HepG2 (cell line): ENCODE results near the gene CSDE1. TPM values are rescaled to one million over a fixed set of nuclear protein-coding genes. Genes with fewer than 3 reads are reported as not detected.

ENCODE experiments used
- BRCA1 ChIP-seq: sonication (generic); formaldehyde crosslinking; IDR thresholded peaks from 2 replicates; pipeline ENCODE4 v1.4.0; 2020; ENCODE audit warnings: missing genetic modification reagents
- ELF1 ChIP-seq: sonication (generic); formaldehyde crosslinking; IDR thresholded peaks from 2 replicates; pipeline ENCODE4 v1.4.0; 2020; ENCODE audit warnings: missing genetic modification reagents
- FOXK2 ChIP-seq: fragments of 450-650 bp; IDR thresholded peaks from 2 replicates; pipeline ENCODE4 v1.6.1; 2016
- FOXM1 ChIP-seq: sonication (generic); formaldehyde crosslinking; IDR thresholded peaks from 2 replicates; pipeline ENCODE4 v1.5.0; 2020; ENCODE audit warnings: missing genetic modification reagents
- GMEB2 ChIP-seq: IDR thresholded peaks from 2 replicates; pipeline ENCODE4 v1.6.1; 2016; ENCODE audit warnings: missing biosample characterization, missing genetic modification reagents, low read depth
- HMGXB3 ChIP-seq: sonication (generic); formaldehyde crosslinking; IDR thresholded peaks from 2 replicates; pipeline ENCODE4 v1.4.0; 2020; ENCODE audit warnings: missing genetic modification reagents, borderline replicate concordance
- MTA3 ChIP-seq: sonication (generic); formaldehyde crosslinking; IDR thresholded peaks from 2 replicates; pipeline ENCODE4 v1.4.0; 2020; ENCODE audit warnings: missing genetic modification reagents
- MXD3 ChIP-seq: IDR thresholded peaks from 2 replicates; pipeline ENCODE4 v1.6.1; 2016; ENCODE audit warnings: mild to moderate bottlenecking, missing biosample characterization, missing genetic modification reagents
- NR2F1 ChIP-seq, 2 experiments: fragments of 450-650 bp in 1 of 2; formaldehyde crosslinking in 1 of 2; IDR thresholded peaks; 2 replicates each; pipeline versions ENCODE4 v1.5.0 to v1.6.1; 2016 to 2020; ENCODE audit warnings: mild to moderate bottlenecking in 1 of 2, missing compliant biosample characterization in 1 of 2, missing genetic modification reagents in 1 of 2, moderate library complexity in 1 of 2
- PHF21A ChIP-seq: sonication (generic); formaldehyde crosslinking; IDR thresholded peaks from 2 replicates; pipeline ENCODE4 v1.5.0; 2020; ENCODE audit warnings: mild to moderate bottlenecking, missing genetic modification reagents
- PPARG ChIP-seq: conservative IDR thresholded peaks from 2 replicates; pipeline ENCODE4 v1.6.1; 2016; ENCODE audit warnings: missing biosample characterization, missing genetic modification reagents
- RBFOX2 ChIP-seq: fragments of 200-400 bp; formaldehyde crosslinking; IDR thresholded peaks from 2 replicates; pipeline ENCODE4 v1.6.1; 2017; ENCODE audit warnings: low read depth, mild to moderate bottlenecking, low read length
- SP2 ChIP-seq: sonication (generic); formaldehyde crosslinking; IDR thresholded peaks from 2 replicates; pipeline ENCODE4 v1.5.1; 2020; ENCODE audit warnings: mild to moderate bottlenecking, missing genetic modification reagents
- SPEN ChIP-seq: sonication (generic); formaldehyde crosslinking; IDR thresholded peaks from 2 replicates; pipeline ENCODE4 v1.5.1; 2020; ENCODE audit warnings: low read depth, mild to moderate bottlenecking, missing genetic modification reagents
- THRA ChIP-seq: sonication (generic); formaldehyde crosslinking; IDR thresholded peaks from 2 replicates; pipeline ENCODE4 v1.4.0; 2020; ENCODE audit warnings: missing genetic modification reagents, borderline replicate concordance
- ZFP62 ChIP-seq: sonication (generic); formaldehyde crosslinking; IDR thresholded peaks from 2 replicates; pipeline ENCODE4 v1.4.0; 2020; ENCODE audit warnings: missing genetic modification reagents
- ZNF24 ChIP-seq: fragments of 450-650 bp; IDR thresholded peaks from 2 replicates; pipeline ENCODE4 v1.6.1; 2017; ENCODE audit warnings: antibody characterized with exemption, mild to moderate bottlenecking
- ZNF251 ChIP-seq: sonication (generic); formaldehyde crosslinking; IDR thresholded peaks from 2 replicates; pipeline ENCODE4 v1.9.0; 2021; ENCODE audit warnings: mild to moderate bottlenecking, missing genetic modification reagents
- ZNF256 ChIP-seq: sonication (generic); formaldehyde crosslinking; conservative IDR thresholded peaks from 2 replicates; pipeline ENCODE4 v1.4.0; 2020; ENCODE audit warnings: missing genetic modification reagents
- ZNF33A ChIP-seq: sonication (generic); formaldehyde crosslinking; IDR thresholded peaks from 2 replicates; pipeline ENCODE4 v1.5.1; 2020; ENCODE audit warnings: missing genetic modification reagents, mild to moderate bottlenecking, moderate library complexity, borderline replicate concordance
- ZNF724P ChIP-seq: sonication (generic); formaldehyde crosslinking; IDR thresholded peaks from 2 replicates; pipeline ENCODE4 v1.8.0; 2022; ENCODE audit warnings: missing genetic modification reagents, borderline replicate concordance
- ZNF788 ChIP-seq: sonication (generic); formaldehyde crosslinking; IDR thresholded peaks from 2 replicates; pipeline ENCODE4 v1.5.0; 2020; ENCODE audit warnings: mild to moderate bottlenecking, missing genetic modification reagents, borderline replicate concordance
- ZNF83 ChIP-seq: sonication (generic); formaldehyde crosslinking; IDR thresholded peaks from 2 replicates; pipeline ENCODE4 v1.4.0; 2020; ENCODE audit warnings: missing genetic modification reagents, mild to moderate bottlenecking, borderline replicate concordance
- polyA plus RNA-seq, 8 experiments: library from polyadenylated mRNA; depleted of rRNA in 3 of 8; stranded (reverse) in 7 of 8; unstranded in 1 of 8; fragments of >200 nt; fragmentation: Illumina TruSeq in 4 of 8; extraction: Trizol in 4 of 8; gene quantifications; 2 replicates each; pipeline versions ENCODE4 v1.2.1 to v1.2.3, GENCODE V29; 2011 to 2016; ENCODE audit warnings: low read depth in 4 of 8, missing spikeins in 1 of 8, mixed read lengths in 1 of 8; ENCODE audit not compliant: insufficient read depth in 1 of 8
- total RNA-seq, 5 experiments: library from RNA; depleted of rRNA; stranded (reverse); fragments of >200 nt; fragmentation: Illumina TruSeq; extraction: Trizol; gene quantifications; 2 replicates each; pipeline ENCODE4 v1.2.3, GENCODE V29; 2016; ENCODE audit warnings: low read depth in 1 of 5

The CSDE1 gene
- total and polyA plus RNA-seq, 2 of the 13 experiments (the other 11 are each of a cell fraction or from before 2014, with no cell fraction given): 150 to 313 TPM

- no peak for TF ChIP-seq ZNF724P (CRISPR knock-in tag)
- no peak for TF ChIP-seq ZNF256 (CRISPR knock-in tag)
- no peak for TF ChIP-seq MTA3 (CRISPR knock-in tag)
- TF ChIP-seq ZFP62: no peak
- TF ChIP-seq PHF21A (CRISPR knock-in tag): peak; percentile 58; the same call in 1 of the 2 replicates
- peak; percentile 39; the same call in 1 of the 2 replicates for TF ChIP-seq SP2 (CRISPR knock-in tag)
- no peak for TF ChIP-seq ZNF33A (CRISPR knock-in tag)
- TF ChIP-seq THRA (CRISPR knock-in tag): peak; percentile 84; the same call in 1 of the 2 replicates
- TF ChIP-seq ZNF83 (CRISPR knock-in tag): no peak
- peak; percentile 83 for TF ChIP-seq SPEN (CRISPR knock-in tag)
- peak; percentile 39; the same call in 1 of the 2 replicates for TF ChIP-seq HMGXB3 (CRISPR knock-in tag)
- no peak for TF ChIP-seq FOXM1
- TF ChIP-seq MXD3 (CRISPR knock-in tag): no peak; the same call in 1 of the 2 replicates
- peak; percentile 90 for TF ChIP-seq RBFOX2
- no peak for TF ChIP-seq ZNF251
- no peak for TF ChIP-seq BRCA1
- no peak for TF ChIP-seq NR2F1 (CRISPR knock-in tag; IDR thresholded peaks at IDR 0.05)
- no peak for TF ChIP-seq FOXK2
- 0 out of 2 replicates have a peak, but pooled peaks have one; percentile 26 for TF ChIP-seq PPARG (CRISPR knock-in tag)
- TF ChIP-seq GMEB2: 0 out of 2 replicates have a peak, but pooled peaks have one; percentile 41
- peak; percentile 81 for TF ChIP-seq ELF1 (CRISPR knock-in tag)
- no peak for TF ChIP-seq ZNF24
- TF ChIP-seq ZNF788: peak; percentile 83; the same call in 1 of the 2 replicates
These were observed 22.8 kb upstream of the CSDE1 start, which contains the start of gene SIKE1 (continued) for GRCh38 chr1:114780344-114781226.
